GM19397 (cell line): ENCODE measurements around the gene CTLA4.

Experiments used
- ATAC-seq: cut with Tn5 transposase; IDR thresholded peaks from one replicate; pipeline ENCODE4 v1.9.1; 2021; ENCODE audit warnings: mild to moderate bottlenecking, moderate library complexity; ENCODE audit not compliant: unreplicated experiment

The CTLA4 gene

GRCh38 chr2:203867561-203868200, at the start of gene CTLA4:
TSS of gene CTLA4 (plus strand) at chr2:203867771. CDS start at chr2:203867943, 172 bp downstream.
- no peak for ATAC-seq

- no peak for ATAC-seq
Observed at GRCh38 chr2:203818656-203819055, 48.9 kb upstream of the CTLA4 start.

DNA sequence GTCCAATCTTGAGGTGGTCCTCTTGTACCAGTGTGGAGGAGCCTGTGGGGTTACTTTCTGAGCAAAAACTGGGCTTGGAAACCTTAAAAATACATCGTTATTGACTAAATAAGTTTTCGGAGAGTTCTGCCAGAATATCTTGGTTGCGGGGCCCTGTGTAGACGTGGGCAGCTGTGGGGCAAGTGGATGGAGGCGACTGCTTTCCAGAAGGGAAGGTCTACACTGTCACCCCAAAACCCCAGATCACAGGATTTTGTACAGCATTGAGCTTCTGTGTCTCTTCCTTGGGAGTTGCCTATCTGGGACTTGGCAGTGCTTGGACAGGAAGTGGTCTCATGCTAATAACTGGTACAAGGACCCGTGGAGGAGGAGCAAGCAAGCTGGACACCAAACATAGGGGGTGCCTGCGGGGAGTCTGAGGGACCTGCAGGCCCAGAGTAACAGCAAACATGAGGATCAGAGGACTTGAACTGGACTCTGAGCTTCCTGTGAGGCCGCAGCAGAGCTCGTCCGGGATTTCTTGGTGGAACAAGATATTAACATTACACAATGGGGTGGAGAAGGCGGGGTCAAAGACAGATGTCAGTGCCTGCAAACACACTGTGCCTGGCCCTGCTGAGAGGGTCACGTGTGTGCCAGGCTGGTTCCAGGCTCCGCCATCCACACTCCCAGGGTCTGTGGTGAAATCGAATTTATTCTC, 48.0 kb upstream of the CTLA4 start:
- ATAC-seq, result no peak

DNA sequence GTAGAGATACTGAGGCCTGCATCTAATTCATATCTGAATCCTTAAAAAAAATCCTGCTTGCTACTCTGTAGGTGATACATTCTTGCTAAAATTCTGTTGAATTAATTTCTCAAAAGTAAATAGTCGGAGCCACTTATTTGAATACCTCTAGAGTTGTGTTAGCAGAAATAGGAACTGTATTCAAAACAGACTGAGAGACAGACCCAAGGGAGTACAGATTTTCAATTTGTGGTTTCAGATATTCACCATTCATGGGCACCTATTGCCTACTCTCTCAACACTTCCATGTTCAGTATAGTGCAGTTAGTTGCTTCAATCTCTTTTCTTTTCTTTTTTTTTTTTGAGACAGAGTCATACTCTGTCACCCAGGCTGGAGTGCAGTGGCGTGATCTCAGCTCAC, 46.6 kb upstream of the CTLA4 start:
- peak; percentile 84 for ATAC-seq

DNA sequence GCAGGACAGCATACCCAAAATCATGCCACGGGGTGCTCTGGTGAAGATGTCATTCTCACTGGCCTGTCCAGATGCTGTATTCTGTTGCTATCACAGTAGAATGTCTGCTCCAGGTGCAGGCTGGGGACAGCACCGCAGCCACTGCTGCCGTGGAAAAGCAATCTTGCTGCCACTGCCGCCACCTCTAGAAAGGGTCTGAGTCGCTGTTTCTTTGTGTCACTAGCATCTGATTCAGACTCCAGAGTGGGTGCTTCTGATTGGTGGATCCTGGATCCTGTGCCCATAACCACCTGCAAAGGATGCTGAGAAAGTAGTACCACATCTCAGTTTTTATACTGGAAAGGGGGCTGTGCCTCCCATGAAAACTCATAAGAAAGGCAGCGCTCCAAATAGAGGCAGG, 45.3 kb upstream of the CTLA4 start:
- no peak for ATAC-seq

GRCh38 chr2:203823173-203823572, 44.4 kb upstream of the CTLA4 start:
- ATAC-seq, result no peak

GRCh38 chr2:203824057-203824456, 43.5 kb upstream of the CTLA4 start:
- ATAC-seq, result no peak

- ATAC-seq, result no peak
Observed at GRCh38 chr2:203824603-203825002, 43.0 kb upstream of the CTLA4 start.

- ATAC-seq, result no peak
Observed at GRCh38 chr2:203826704-203827103, 40.9 kb upstream of the CTLA4 start.

- ATAC-seq, result no peak
Observed at GRCh38 chr2:203830304-203831055, 37.1 kb upstream of the CTLA4 start.

DNA sequence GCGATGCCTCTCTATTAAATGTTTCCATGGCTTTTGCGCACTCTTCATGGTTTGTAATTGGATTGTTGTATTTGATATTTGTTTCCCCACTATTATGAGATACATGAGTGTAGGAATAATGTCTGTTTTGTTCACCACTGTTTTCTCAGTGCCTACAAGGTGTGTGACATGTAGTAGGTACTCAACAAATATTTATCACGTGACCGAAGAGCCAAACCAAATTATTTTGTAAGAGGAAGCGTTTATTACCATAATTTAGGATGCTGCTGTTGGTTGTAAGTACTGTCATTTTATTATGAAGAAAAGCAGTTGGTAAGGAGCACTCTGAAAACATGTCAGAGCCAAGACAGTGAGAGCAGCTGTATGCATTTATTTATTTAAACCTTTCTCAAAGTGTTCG, 32.2 kb upstream of the CTLA4 start:
- ATAC-seq, result no peak

- ATAC-seq, result no peak
Observed at GRCh38 chr2:203835892-203836800, 31.4 kb upstream of the CTLA4 start.

- ATAC-seq, result no peak
Observed at GRCh38 chr2:203840655-203841205, 26.8 kb upstream of the CTLA4 start.

GRCh38 chr2:203841654-203842053, 25.9 kb upstream of the CTLA4 start:
- no peak for ATAC-seq

GRCh38 chr2:203842373-203842772, 25.2 kb upstream of the CTLA4 start:
- ATAC-seq, result no peak

DNA sequence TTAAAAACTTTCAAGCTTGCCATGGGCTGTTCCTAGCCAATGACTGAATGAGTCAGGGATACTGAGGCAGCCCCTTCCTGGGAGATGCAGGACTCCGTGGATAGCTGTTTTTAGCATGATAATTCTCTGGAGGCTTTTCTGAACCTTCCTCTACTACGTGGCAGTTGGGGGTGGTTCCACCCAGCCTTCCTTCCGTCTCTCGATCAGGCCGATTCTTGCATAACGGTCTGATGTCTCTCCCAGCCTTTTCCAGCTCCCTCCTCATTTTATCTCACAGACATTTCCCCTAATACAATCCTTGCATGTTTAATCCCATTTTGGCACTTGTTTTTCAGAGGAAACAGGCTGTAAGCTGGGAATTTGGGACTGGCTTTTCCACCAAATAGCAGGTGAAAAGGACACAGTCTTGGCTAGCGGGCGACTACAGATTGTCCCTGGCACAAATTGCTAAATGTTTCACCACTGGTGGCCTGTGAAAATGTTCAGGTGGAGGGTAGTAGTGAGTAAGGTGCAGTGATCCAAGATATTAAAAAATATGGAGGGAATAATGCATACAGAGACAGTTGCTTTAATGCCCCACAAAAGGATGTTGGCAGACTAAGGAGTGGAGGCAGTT, 21.0 kb upstream of the CTLA4 start:
- no peak for ATAC-seq

GRCh38 chr2:203849010-203849409, 18.6 kb upstream of the CTLA4 start:
- ATAC-seq, result no peak

GRCh38 chr2:203852760-203853159, 14.8 kb upstream of the CTLA4 start:
- no peak for ATAC-seq

- no peak for ATAC-seq
Observed at GRCh38 chr2:203853271-203853670, 14.3 kb upstream of the CTLA4 start.

DNA sequence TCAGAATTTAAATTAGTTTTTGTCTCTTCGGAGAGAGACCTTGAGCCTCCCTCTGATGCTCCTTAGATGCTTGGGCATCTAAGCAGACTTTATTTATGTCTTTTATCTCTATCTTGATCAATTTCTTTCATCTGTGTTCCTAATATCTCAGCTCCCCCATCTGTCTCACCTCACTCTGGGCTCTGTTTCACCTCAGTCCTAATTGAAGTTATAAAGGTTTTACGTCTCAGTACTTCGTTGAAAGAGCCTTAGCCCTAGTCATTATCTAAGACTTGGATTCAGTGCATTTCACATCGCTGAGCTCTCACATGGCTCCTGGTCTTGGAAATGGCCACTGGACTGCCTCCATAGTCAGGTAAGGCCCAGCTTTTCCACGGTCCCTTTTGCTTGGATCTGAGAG, 13.8 kb upstream of the CTLA4 start:
- no peak for ATAC-seq
